H9 (cell line): ENCODE measurements around the gene NCOA1. TPM values are rescaled to one million over a fixed set of nuclear protein-coding genes. Genes with fewer than 3 reads are reported as not detected.

ENCODE experiments used
- DNase-seq: peaks from one replicate; pipeline ENCODE4 v3.0.0-alpha.2; 2017
- H2AFZ ChIP-seq: one replicate; pipeline ENCODE4 v1.6.1; 2013; ENCODE audit warnings: mild to moderate bottlenecking, low read length, control low read depth, moderate library complexity
- H2AK5ac ChIP-seq: 2 replicates; pipeline ENCODE4 v1.6.1; 2013; ENCODE audit warnings: low read length, control low read depth, mixed read lengths; ENCODE audit not compliant: insufficient read length
- H2BK120ac ChIP-seq: one replicate; pipeline ENCODE4 v1.6.1; 2013; ENCODE audit warnings: low read depth, mild to moderate bottlenecking, low read length, control low read depth, inconsistent platforms; ENCODE audit not compliant: poor library complexity, severe bottlenecking
- H2BK12ac ChIP-seq: 2 replicates; pipeline ENCODE4 v1.6.1; 2013; ENCODE audit warnings: low read length, control low read depth, mixed read lengths, low read depth; ENCODE audit not compliant: insufficient read length
- H2BK15ac ChIP-seq: 2 replicates; pipeline ENCODE4 v1.6.1; 2013; ENCODE audit warnings: low read depth, low read length, control low read depth
- H2BK20ac ChIP-seq: one replicate; pipeline ENCODE4 v1.6.1; 2013; ENCODE audit warnings: low read depth, mild to moderate bottlenecking, low read length, control low read depth, inconsistent platforms; ENCODE audit not compliant: poor library complexity, severe bottlenecking
- H2BK5ac ChIP-seq: 2 replicates; pipeline ENCODE4 v1.6.1; 2013; ENCODE audit warnings: low read length, control low read depth, mixed read lengths; ENCODE audit not compliant: insufficient read length
- H3K14ac ChIP-seq: 2 replicates; pipeline ENCODE4 v1.6.1; 2013; ENCODE audit warnings: low read length, control low read depth; ENCODE audit not compliant: insufficient read depth
- H3K18ac ChIP-seq: 2 replicates; pipeline ENCODE4 v1.6.1; 2013; ENCODE audit warnings: low read depth, mild to moderate bottlenecking, mixed read lengths, low read length, control low read depth; ENCODE audit not compliant: insufficient read length
- H3K23ac ChIP-seq: 2 replicates; pipeline ENCODE4 v1.6.1; 2013; ENCODE audit warnings: low read length, control low read depth, mixed read lengths, low read depth; ENCODE audit not compliant: insufficient read length
- H3K23me2 ChIP-seq: 2 replicates; pipeline ENCODE4 v1.6.1; 2013; ENCODE audit warnings: low read depth, mild to moderate bottlenecking, mixed read lengths, low read length, control low read depth; ENCODE audit not compliant: insufficient read length, poor library complexity, severe bottlenecking
- H3K27ac ChIP-seq: 2 replicates; pipeline ENCODE4 v1.5.1; 2013; ENCODE audit warnings: low read length, control low read depth, mixed read lengths, low read depth; ENCODE audit not compliant: insufficient read length
- H3K27me3 ChIP-seq: 2 replicates; pipeline ENCODE4 v1.6.1; 2013; ENCODE audit warnings: low read length, control low read depth, inconsistent platforms; ENCODE audit not compliant: insufficient read depth
- H3K4ac ChIP-seq: 2 replicates; pipeline ENCODE4 v1.6.1; 2013; ENCODE audit warnings: low read depth, mild to moderate bottlenecking, control low read depth, inconsistent platforms, low read length, moderate library complexity
- H3K4me1 ChIP-seq: 2 replicates; pipeline ENCODE4 v1.6.1; 2013; ENCODE audit warnings: low read length, control low read depth, inconsistent platforms; ENCODE audit not compliant: insufficient read depth
- H3K4me2 ChIP-seq: 2 replicates; pipeline ENCODE4 v1.6.1; 2013; ENCODE audit warnings: low read length, control low read depth, mixed read lengths; ENCODE audit not compliant: insufficient read length, insufficient read depth
- H3K56ac ChIP-seq: 2 replicates; pipeline ENCODE4 v1.6.1; 2013; ENCODE audit warnings: low read depth, mild to moderate bottlenecking, mixed read lengths, low read length, control low read depth; ENCODE audit not compliant: insufficient read length
- H3K79me1 ChIP-seq: 2 replicates; pipeline ENCODE4 v1.6.1; 2013; ENCODE audit warnings: low read depth, mild to moderate bottlenecking, moderate library complexity, low read length, control low read depth, inconsistent platforms; ENCODE audit not compliant: insufficient read depth, poor library complexity, severe bottlenecking
- H3K79me2 ChIP-seq: 2 replicates; pipeline ENCODE4 v1.6.1; 2013; ENCODE audit warnings: low read length, control low read depth, inconsistent platforms; ENCODE audit not compliant: insufficient read depth
- H3K9ac ChIP-seq: 2 replicates; pipeline ENCODE4 v1.6.1; 2013; ENCODE audit warnings: low read length, control low read depth, mixed read lengths; ENCODE audit not compliant: insufficient read length; ENCODE audit errors: extremely low read depth
- H3K9me3 ChIP-seq: one replicate; pipeline ENCODE4 v1.6.1; 2013; ENCODE audit warnings: low read depth, low read length, inconsistent platforms; ENCODE audit not compliant: control insufficient read depth
- H3T11ph ChIP-seq: one replicate; pipeline ENCODE4 v1.6.1; 2013; ENCODE audit warnings: mild to moderate bottlenecking, low read length, control low read depth, inconsistent platforms
- H4K20me1 ChIP-seq: one replicate; pipeline ENCODE4 v1.6.1; 2013; ENCODE audit not compliant: control insufficient read depth, insufficient read length, insufficient read depth
- H4K5ac ChIP-seq: 2 replicates; pipeline ENCODE4 v1.6.1; 2013; ENCODE audit warnings: low read depth, mild to moderate bottlenecking, mixed read lengths, low read length, control low read depth; ENCODE audit not compliant: insufficient read length
- H4K8ac ChIP-seq: replicated peaks from 2 replicates; pipeline ENCODE4 v1.6.1; 2013; ENCODE audit warnings: low read length, control low read depth, mixed read lengths, low read depth; ENCODE audit not compliant: insufficient read length
- H4K91ac ChIP-seq: 2 replicates; pipeline ENCODE4 v1.6.1; 2013; ENCODE audit warnings: low read depth, mild to moderate bottlenecking, moderate library complexity, mixed read lengths, low read length, control low read depth; ENCODE audit not compliant: insufficient read length
- H3K27ac Mint-ChIP-seq, 3 experiments: 2 replicates in 2 of 3; 3 replicates in 1 of 3; pipeline ENCODE4 v1.8.0; 2020 to 2021; ENCODE audit warnings: mixed read lengths in 3 of 3, mild to moderate bottlenecking in 1 of 3, moderate library complexity in 1 of 3
- H3K27me3 Mint-ChIP-seq: 2 replicates; pipeline ENCODE4 v1.8.0; 2021; ENCODE audit warnings: low read depth, mild to moderate bottlenecking, moderate library complexity, mixed read lengths
- H3K36me3 Mint-ChIP-seq, 3 experiments: 2 replicates in 2 of 3; 3 replicates in 1 of 3; pipeline ENCODE4 v1.8.0; 2020 to 2021; ENCODE audit warnings: low read depth in 3 of 3, mixed read lengths in 3 of 3; ENCODE audit not compliant: insufficient read depth in 1 of 3
- H3K4me1 Mint-ChIP-seq, 2 experiments: 2 replicates each; pipeline ENCODE4 v1.8.0; 2020; ENCODE audit warnings: mixed read lengths in 2 of 2
- H3K4me3 Mint-ChIP-seq, 2 experiments: 2 replicates in 1 of 2; 3 replicates in 1 of 2; pipeline ENCODE4 v1.8.0; 2020 to 2021; ENCODE audit warnings: mild to moderate bottlenecking in 2 of 2, mixed read lengths in 2 of 2, moderate library complexity in 1 of 2
- H3K9me3 Mint-ChIP-seq, 2 experiments: 2 replicates in 1 of 2; 3 replicates in 1 of 2; pipeline ENCODE4 v1.8.0; 2020; ENCODE audit warnings: mild to moderate bottlenecking in 2 of 2, mixed read lengths in 2 of 2, moderate library complexity in 1 of 2
- CTCF ChIP-seq: fragments of 200-600 bp; sonication (generic); conservative IDR thresholded peaks from 3 replicates; pipeline ENCODE4 v1.8.0; 2021; ENCODE audit warnings: antibody characterized with exemption, mild to moderate bottlenecking
- WGBS: extraction: QIAGEN DNeasy Blood & Tissue Kit; methylation state at CpG from one replicate; pipeline ENCODE4 v1.1.7; 2013; ENCODE audit warnings: missing lambda C conversion rate, low lambda C conversion rate, mixed read lengths; ENCODE audit not compliant: insufficient read length; ENCODE audit errors: extremely low coverage; 5-methylcytosine and 5-hydroxymethylcytosine counted together
- total RNA-seq: library from RNA; stranded (reverse); gene quantifications from 2 replicates; pipeline ENCODE4 v1.2.1, GENCODE V29; 2021

NCOA1 gene
- total RNA-seq, 1 experiment from 2014 or later, result 14.8 TPM

- Histone ChIP-seq H2BK120ac (no peak overlapping the region), H2BK12ac (no peak overlapping the region), H3K27me3 (no peaks in the 10 kb centered on the region), H3K18ac (no peak overlapping the region), H2BK5ac (no peak overlapping the region), H4K91ac (no peak overlapping the region), H4K5ac (no peak overlapping the region), H2AK5ac (no peak overlapping the region), H3K27ac (no peak overlapping the region), H4K20me1 (no peaks in the 10 kb centered on the region), H3K14ac (no peak overlapping the region), H3K9me3 (no peaks in the 10 kb centered on the region), H3K23me2 (no peaks in the 10 kb centered on the region), H3K4ac (no peak overlapping the region), H3T11ph (no peak overlapping the region), H2AFZ (no peak overlapping the region), H2BK15ac (no peak overlapping the region), H3K79me2 (no peaks in the 10 kb centered on the region), H3K79me1 (no peaks in the 10 kb centered on the region), H3K4me2 (no peak overlapping the region), H3K56ac (no peak overlapping the region), H2BK20ac (no peak overlapping the region), H3K23ac (no peak overlapping the region), H4K8ac (no peak overlapping the region), H3K4me1 (no peaks in the 10 kb centered on the region), H3K9ac (no peak overlapping the region)
- no peak for TF ChIP-seq CTCF
- Mint-ChIP-seq H3K36me3 (peaks cover 3 to 22% (median 4%) of the 10 kb centered on the region in 3 experiments; a peak in 5 of 7 replicates), H3K9me3 (no peaks in the 10 kb centered on the region), H3K27ac (no peak overlapping the region), H3K4me3 (no peak overlapping the region), H3K27me3 (no peaks in the 10 kb centered on the region), H3K4me1 (no peaks in the 10 kb centered on the region; a peak in 1 of 4 replicates)
- no CpG with 5 or more reads among the region's 2 CpGs for WGBS
- no peak for DNase-seq
These were observed 271.5 kb downstream of the NCOA1 start for GRCh38 chr2:24762518-24762917.
